IPS-18a (cell line): Measurements from ENCODE around the gene APOH.

Experiments
- H3K27ac ChIP-seq: one replicate; pipeline ENCODE4 v1.5.1; 2013; ENCODE audit warnings: low read length
- H3K27me3 ChIP-seq: one replicate; pipeline ENCODE4 v1.6.1; 2013; ENCODE audit warnings: mild to moderate bottlenecking, low read length; ENCODE audit not compliant: control insufficient read depth, insufficient read depth
- H3K36me3 ChIP-seq: one replicate; pipeline ENCODE4 v1.6.1; 2013; ENCODE audit warnings: low read depth, low read length; ENCODE audit not compliant: control insufficient read depth
- H3K4me1 ChIP-seq: one replicate; pipeline ENCODE4 v1.6.1; 2013; ENCODE audit warnings: low read depth, low read length; ENCODE audit not compliant: control insufficient read depth
- H3K4me3 ChIP-seq: one replicate; pipeline ENCODE4 v1.5.1; 2013; ENCODE audit warnings: low read length
- H3K9ac ChIP-seq: one replicate; pipeline ENCODE4 v1.6.1; 2013; ENCODE audit warnings: mild to moderate bottlenecking, low read length, moderate library complexity
- H3K9me3 ChIP-seq: one replicate; pipeline ENCODE4 v1.6.1; 2013; ENCODE audit warnings: low read depth, low read length; ENCODE audit not compliant: control insufficient read depth

Gene APOH

GRCh38 chr17:66228887-66229782 is at the start of gene APOH:
Gene APOH (minus strand): TSS chr17:66229415. CDS start chr17:66229379, 36 bp downstream.
- H3K9me3 ChIP-seq: no peaks in the 10 kb centered on the region
- H3K36me3 ChIP-seq: no peaks in the 10 kb centered on the region
- no peak within 1 kb of the TSS for H3K9ac ChIP-seq
- no peaks in the 10 kb centered on the region for H3K27me3 ChIP-seq
- no peak within 1 kb of the TSS for H3K4me3 ChIP-seq
- no peak within 1 kb of the TSS for H3K27ac ChIP-seq
- H3K4me1 ChIP-seq: no peaks in the 10 kb centered on the region

GRCh38 chr17:66277191-66277590 is 48.0 kb upstream of the APOH start:
- H3K9ac ChIP-seq: no peak overlapping the region
- H3K4me1 ChIP-seq: no peaks in the 10 kb centered on the region
- no peak overlapping the region for H3K27ac ChIP-seq
- H3K36me3 ChIP-seq: no peaks in the 10 kb centered on the region
- no peak overlapping the region for H3K4me3 ChIP-seq
- no peaks in the 10 kb centered on the region for H3K27me3 ChIP-seq
- H3K9me3 ChIP-seq: no peaks in the 10 kb centered on the region

- H3K27me3 ChIP-seq: no peaks in the 10 kb centered on the region
- H3K4me3 ChIP-seq: no peak overlapping the region
- H3K27ac ChIP-seq: no peak overlapping the region
- no peaks in the 10 kb centered on the region for H3K4me1 ChIP-seq
- H3K9ac ChIP-seq: no peak overlapping the region
- no peaks in the 10 kb centered on the region for H3K36me3 ChIP-seq
- peaks cover 2% of the 10 kb centered on the region for H3K9me3 ChIP-seq
These were observed 47.2 kb upstream of the APOH start for GRCh38 chr17:66276328-66276937.

- Histone ChIP-seq H3K27me3 (no peaks in the 10 kb centered on the region), H3K27ac (no peak overlapping the region), H3K4me3 (no peak overlapping the region), H3K36me3 (no peaks in the 10 kb centered on the region), H3K9me3 (peaks cover 3% of the 10 kb centered on the region), H3K9ac (no peak overlapping the region), H3K4me1 (no peaks in the 10 kb centered on the region)
These were observed 46.4 kb upstream of the APOH start for GRCh38 chr17:66275651-66276050.

GRCh38 chr17:66273586-66273848 is 44.3 kb upstream of the APOH start:
- no peaks in the 10 kb centered on the region for H3K4me1 ChIP-seq
- H3K9ac ChIP-seq: no peak overlapping the region
- peaks cover 9% of the 10 kb centered on the region for H3K9me3 ChIP-seq
- H3K27me3 ChIP-seq: no peaks in the 10 kb centered on the region
- no peaks in the 10 kb centered on the region for H3K36me3 ChIP-seq
- no peak overlapping the region for H3K27ac ChIP-seq
- no peak overlapping the region for H3K4me3 ChIP-seq

GRCh38 chr17:66272811-66273585 is 43.8 kb upstream of the APOH start:
- Histone ChIP-seq H3K36me3 (no peaks in the 10 kb centered on the region), H3K4me1 (no peaks in the 10 kb centered on the region), H3K9ac (no peak overlapping the region), H3K27ac (no peak overlapping the region), H3K4me3 (no peak overlapping the region), H3K27me3 (no peaks in the 10 kb centered on the region), H3K9me3 (peaks cover 9% of the 10 kb centered on the region)

GRCh38 chr17:66271512-66271911 is 42.3 kb upstream of the APOH start:
- Histone ChIP-seq H3K36me3 (no peaks in the 10 kb centered on the region), H3K9me3 (peaks cover 9% of the 10 kb centered on the region), H3K27me3 (no peaks in the 10 kb centered on the region), H3K4me3 (no peak overlapping the region), H3K9ac (no peak overlapping the region), H3K27ac (no peak overlapping the region), H3K4me1 (no peaks in the 10 kb centered on the region)

- Histone ChIP-seq H3K36me3 (no peaks in the 10 kb centered on the region), H3K9me3 (peaks cover 9% of the 10 kb centered on the region), H3K4me3 (no peak overlapping the region), H3K9ac (no peak overlapping the region), H3K4me1 (no peaks in the 10 kb centered on the region), H3K27ac (no peak overlapping the region), H3K27me3 (no peaks in the 10 kb centered on the region)
These were observed 40.9 kb upstream of the APOH start for GRCh38 chr17:66270106-66270505.

GRCh38 chr17:66268247-66268927 is 39.2 kb upstream of the APOH start:
- no peaks in the 10 kb centered on the region for H3K4me1 ChIP-seq
- no peaks in the 10 kb centered on the region for H3K27me3 ChIP-seq
- peaks cover 9% of the 10 kb centered on the region for H3K9me3 ChIP-seq
- no peaks in the 10 kb centered on the region for H3K36me3 ChIP-seq
- no peak overlapping the region for H3K4me3 ChIP-seq
- no peak overlapping the region for H3K9ac ChIP-seq
- H3K27ac ChIP-seq: no peak overlapping the region

- no peak overlapping the region for H3K27ac ChIP-seq
- H3K27me3 ChIP-seq: no peaks in the 10 kb centered on the region
- no peaks in the 10 kb centered on the region for H3K4me1 ChIP-seq
- no peaks in the 10 kb centered on the region for H3K36me3 ChIP-seq
- no peaks in the 10 kb centered on the region for H3K9me3 ChIP-seq
- no peak overlapping the region for H3K9ac ChIP-seq
- no peak overlapping the region for H3K4me3 ChIP-seq
These were observed 35.5 kb upstream of the APOH start for GRCh38 chr17:66264696-66265095.

- Histone ChIP-seq H3K4me3 (no peak overlapping the region), H3K27me3 (no peaks in the 10 kb centered on the region), H3K9ac (no peak overlapping the region), H3K36me3 (no peaks in the 10 kb centered on the region), H3K9me3 (no peaks in the 10 kb centered on the region), H3K4me1 (no peaks in the 10 kb centered on the region), H3K27ac (no peak overlapping the region)
These were observed 33.6 kb upstream of the APOH start for GRCh38 chr17:66262767-66263166.
